ENCODE measurements around the gene DENND2A.

DNA sequence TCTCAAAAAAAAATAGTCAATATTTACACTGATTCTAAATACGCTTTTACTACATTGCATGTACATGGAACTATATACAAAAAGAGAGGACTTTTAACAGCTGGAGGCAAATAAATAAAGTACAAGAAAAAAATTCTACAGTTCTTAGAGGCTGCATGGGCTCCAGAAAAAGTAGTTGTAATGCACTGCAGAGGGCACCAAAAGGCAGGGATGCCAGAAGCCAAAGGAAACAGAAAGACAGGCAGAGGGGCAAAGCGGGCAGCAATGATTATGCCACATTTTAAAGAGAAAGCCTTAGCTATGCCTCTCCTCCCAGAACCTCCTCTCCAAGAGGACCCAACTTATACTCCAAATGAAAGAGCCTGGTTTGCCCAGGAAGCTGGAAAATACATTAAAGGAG is 20.5 kb upstream of the DENND2A start:
- TF ChIP-seq, protein P1, sequence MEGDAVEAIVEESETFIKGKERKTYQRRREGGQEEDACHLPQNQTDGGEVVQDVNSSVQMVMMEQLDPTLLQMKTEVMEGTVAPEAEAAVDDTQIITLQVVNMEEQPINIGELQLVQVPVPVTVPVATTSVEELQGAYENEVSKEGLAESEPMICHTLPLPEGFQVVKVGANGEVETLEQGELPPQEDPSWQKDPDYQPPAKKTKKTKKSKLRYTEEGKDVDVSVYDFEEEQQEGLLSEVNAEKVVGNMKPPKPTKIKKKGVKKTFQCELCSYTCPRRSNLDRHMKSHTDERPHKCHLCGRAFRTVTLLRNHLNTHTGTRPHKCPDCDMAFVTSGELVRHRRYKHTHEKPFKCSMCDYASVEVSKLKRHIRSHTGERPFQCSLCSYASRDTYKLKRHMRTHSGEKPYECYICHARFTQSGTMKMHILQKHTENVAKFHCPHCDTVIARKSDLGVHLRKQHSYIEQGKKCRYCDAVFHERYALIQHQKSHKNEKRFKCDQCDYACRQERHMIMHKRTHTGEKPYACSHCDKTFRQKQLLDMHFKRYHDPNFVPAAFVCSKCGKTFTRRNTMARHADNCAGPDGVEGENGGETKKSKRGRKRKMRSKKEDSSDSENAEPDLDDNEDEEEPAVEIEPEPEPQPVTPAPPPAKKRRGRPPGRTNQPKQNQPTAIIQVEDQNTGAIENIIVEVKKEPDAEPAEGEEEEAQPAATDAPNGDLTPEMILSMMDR (IDR thresholded peaks at IDR 0.05; ENCODE audit: low read depth, low read length, missing input control): no peak
- TF ChIP-seq, protein P2, sequence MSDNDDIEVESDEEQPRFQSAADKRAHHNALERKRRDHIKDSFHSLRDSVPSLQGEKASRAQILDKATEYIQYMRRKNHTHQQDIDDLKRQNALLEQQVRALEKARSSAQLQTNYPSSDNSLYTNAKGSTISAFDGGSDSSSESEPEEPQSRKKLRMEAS (IDR thresholded peaks at IDR 0.05): no peak
- no peak for TF ChIP-seq TAF1 (conservative IDR thresholded peaks at IDR 0.05)
- peak; percentile 30 to 38 for TF ChIP-seq RAD21 (IDR thresholded peaks at IDR 0.05)

All from liver (tissue), 3 donors.